ENCODE data around the gene PDGFA.

DNA sequence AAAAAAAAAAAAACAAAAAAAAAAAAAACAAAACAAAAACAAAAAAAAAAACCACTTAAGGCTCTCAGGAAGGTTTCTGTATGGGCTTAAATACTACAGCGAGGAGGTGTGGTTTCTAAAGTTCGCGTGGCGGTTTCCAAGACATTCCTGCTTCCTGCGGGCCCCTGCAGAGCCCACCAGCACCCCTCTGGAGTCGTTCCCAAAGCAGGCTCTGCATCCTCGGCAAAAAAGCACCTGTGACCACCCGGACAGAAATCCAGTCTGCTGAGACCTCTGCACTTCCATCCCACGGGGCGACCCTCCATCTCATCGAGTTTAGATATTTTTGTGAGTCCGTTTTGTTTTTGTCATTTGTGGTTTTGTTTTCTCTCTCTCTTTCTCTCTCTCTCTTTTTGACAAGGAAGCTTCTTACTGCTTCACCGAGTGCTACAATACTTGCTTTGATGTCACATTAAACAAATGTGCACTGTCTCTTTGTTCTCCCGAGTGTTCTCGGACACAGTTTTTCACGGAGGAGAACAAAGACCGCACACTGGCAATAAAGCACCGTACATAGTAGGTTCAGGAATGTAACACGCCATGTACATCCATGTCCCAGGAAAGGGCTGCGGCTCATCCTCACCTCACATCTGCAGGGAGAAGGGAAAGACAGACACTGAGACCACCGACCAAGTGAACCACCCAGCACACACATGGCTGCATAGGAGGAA is 21.5 kb downstream of the PDGFA start:
- TF ChIP-seq, protein P1, sequence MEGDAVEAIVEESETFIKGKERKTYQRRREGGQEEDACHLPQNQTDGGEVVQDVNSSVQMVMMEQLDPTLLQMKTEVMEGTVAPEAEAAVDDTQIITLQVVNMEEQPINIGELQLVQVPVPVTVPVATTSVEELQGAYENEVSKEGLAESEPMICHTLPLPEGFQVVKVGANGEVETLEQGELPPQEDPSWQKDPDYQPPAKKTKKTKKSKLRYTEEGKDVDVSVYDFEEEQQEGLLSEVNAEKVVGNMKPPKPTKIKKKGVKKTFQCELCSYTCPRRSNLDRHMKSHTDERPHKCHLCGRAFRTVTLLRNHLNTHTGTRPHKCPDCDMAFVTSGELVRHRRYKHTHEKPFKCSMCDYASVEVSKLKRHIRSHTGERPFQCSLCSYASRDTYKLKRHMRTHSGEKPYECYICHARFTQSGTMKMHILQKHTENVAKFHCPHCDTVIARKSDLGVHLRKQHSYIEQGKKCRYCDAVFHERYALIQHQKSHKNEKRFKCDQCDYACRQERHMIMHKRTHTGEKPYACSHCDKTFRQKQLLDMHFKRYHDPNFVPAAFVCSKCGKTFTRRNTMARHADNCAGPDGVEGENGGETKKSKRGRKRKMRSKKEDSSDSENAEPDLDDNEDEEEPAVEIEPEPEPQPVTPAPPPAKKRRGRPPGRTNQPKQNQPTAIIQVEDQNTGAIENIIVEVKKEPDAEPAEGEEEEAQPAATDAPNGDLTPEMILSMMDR (optimal IDR thresholded peaks at IDR 0.05 in 1 of 3, IDR thresholded peaks at IDR 0.05 in 1 of 3, conservative IDR thresholded peaks at IDR 0.05 in 1 of 3; ENCODE audit: extremely low read depth in 1 of 3, insufficient read depth in 2 of 3, low read length in 3 of 3), result no peak
- TF ChIP-seq EZH2 (IDR thresholded peaks at IDR 0.05; ENCODE audit: low read length), result no peak
